GM19328 (cell line): ENCODE results near the gene DHCR24.

Source experiments
- ATAC-seq: cut with Tn5 transposase; IDR thresholded peaks from one replicate; pipeline ENCODE4 v1.9.1; 2021; ENCODE audit warnings: mild to moderate bottlenecking, moderate library complexity; ENCODE audit not compliant: unreplicated experiment

The DHCR24 gene

DNA sequence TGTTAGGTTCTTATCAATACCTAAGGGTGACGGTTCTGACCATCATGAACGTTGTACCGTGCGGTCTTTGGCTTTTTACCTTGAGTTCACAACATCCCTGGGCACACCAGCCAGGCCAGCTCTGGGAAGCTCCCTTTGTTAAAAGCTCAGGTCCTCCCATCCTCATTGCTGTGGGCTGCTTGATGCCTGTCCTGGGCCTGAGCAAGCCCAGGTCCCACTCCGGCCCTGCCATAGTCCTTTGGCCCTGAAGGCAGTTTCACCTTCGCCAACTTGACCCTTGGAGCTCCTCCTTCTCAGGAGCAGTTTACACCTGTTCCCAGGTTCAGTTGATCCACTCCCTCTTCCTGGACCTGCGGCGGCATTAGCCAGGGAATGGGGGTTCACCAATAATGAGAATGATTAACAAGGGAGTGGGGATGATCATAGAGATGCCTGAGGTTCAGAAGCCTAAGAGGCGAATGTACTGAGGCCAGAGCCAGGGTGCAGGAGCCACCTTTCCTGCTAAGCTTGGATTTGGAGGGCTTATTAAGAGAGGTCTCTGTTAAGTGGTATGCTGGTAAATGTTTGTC is 40.2 kb downstream of the DHCR24 start:
- no peak for ATAC-seq

DNA sequence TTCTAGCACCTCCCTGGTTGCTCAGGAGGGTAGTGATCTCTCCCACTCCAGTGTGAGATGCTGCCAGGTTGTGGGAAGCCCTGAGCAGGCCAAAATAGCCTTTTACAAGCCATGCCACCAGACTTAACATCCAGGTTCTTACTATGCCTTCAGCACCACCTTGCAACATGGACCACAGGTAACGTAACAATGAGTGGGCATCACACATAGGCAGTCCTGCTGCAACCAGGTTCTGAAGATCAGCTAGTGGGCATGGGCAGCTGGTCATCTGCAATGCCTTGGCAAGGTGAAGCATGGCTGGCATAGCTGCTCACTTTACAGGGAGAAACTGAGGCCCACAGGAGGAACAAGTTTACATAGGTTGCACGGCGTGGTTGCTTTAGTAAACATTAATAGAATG is 40.7 kb downstream of the DHCR24 start:
- no peak for ATAC-seq

GRCh38 chr1:54845772-54846171 is 41.2 kb downstream of the DHCR24 start:
- no peak for ATAC-seq

DNA sequence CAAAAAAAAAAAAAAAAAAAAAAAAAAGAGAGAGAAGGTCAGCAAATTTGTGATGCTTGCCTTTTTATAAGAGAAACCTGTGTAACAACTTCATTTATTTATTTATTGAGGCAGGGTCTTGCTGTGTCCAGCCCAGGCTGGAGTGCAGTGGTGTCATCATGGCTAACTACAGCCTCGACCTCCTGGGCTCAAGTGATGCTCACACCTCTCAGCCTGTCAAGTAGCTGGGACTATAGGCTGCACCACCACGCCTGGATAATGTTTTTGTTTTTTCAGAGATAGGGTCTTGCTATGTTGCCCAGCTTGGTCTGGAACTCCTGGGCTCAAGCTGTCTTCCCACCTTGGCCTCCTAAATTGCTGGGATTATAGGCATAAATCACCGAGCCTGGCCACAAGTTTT is 42.4 kb downstream of the DHCR24 start:
- no peak for ATAC-seq

DNA sequence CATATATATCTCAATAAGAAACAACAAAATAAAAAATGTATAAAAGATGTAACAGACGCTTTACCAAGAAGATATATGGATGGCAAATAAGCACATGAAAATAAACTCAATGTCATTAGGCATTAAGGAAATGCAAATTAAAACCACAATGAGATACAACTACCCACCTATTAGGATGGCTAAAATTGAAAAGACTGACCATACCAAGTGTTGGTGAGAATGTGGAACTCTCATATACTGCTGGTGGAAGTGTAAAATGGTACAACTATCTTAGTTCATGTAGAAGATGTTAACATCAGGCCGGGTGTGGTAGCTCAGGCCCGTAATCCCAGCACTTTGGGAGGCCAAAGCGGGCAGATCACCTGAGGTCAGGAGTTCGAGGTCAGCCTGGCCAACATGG is 43.5 kb downstream of the DHCR24 start:
- no peak for ATAC-seq

- no peak for ATAC-seq
Observed at GRCh38 chr1:54842963-54843362, 44.0 kb downstream of the DHCR24 start.

- ATAC-seq: no peak
Observed at GRCh38 chr1:54842206-54842915, 44.6 kb downstream of the DHCR24 start.

GRCh38 chr1:54839824-54840223 is 47.2 kb downstream of the DHCR24 start:
- no peak for ATAC-seq

- ATAC-seq: no peak
Observed at GRCh38 chr1:54838565-54839180, 48.3 kb downstream of the DHCR24 start.

- ATAC-seq: no peak
Observed at GRCh38 chr1:54837002-54837853, 49.8 kb downstream of the DHCR24 start.

GRCh38 chr1:54836594-54836993 is 50.4 kb downstream of the DHCR24 start:
- ATAC-seq: no peak

- ATAC-seq: no peak
Observed at GRCh38 chr1:54835970-54836369, 51.0 kb downstream of the DHCR24 start.

DNA sequence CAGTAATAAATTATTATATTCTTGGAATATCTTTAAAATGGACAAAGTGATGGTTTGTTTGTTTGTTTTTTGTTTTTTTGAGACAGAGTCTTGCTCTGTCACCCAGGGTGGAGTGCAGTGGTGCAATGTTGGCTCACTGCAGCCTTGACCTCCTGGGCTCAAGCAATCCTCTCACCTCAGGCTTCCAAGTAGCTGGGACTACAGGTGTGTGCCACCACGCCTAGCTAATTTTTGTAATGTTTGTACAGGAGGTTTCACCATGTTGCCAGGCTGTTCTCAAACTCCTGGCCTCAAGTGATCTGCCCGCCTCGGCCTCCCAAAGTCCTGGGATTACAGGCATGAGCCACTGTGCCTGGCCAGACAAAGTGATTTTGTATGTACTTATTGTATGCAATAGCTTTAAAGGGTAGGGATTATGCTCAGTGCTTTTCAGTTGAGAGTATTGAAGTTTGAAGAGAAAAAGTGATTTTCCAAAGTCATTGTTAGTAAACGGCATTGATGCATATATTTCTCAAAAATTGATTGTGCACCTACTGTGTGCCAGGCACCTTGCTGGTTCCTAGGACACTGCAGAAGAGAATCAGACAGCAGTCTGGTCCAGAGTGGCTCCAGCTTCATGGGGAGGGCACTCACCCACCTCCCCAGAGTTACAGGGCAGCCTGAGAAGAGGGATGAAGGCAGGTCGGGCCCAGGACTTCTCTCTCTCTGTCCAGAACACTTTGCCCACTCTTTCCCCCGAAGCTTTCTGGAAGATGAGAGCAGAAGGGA is 51.7 kb downstream of the DHCR24 start:
- no peak for ATAC-seq

DNA sequence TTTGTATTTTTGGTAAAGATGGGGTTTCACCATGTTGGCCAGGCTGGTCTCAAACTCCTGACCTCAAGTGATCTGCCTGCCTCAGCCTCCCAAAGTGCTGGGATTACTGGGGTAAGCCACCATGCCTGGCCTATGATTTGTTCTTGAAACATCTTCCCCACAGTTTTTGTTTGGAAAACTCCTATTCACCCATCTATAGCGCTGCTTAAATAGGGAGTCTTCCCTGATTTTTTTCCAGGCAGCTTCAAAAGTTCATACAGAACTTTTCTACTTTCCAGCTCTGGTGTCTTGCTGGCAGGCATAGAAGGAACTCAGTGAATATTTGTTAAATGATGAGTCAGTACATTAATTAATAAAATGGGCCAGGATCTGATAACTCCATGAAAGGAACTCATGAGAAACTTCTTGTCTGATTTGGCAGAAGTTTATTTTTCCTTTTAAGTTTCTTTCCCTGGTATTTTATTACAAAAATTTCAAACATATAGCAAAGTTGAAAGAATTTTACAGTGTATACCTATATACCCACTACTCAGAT is 52.9 kb downstream of the DHCR24 start:
- ATAC-seq: no peak

- no peak for ATAC-seq
Observed at GRCh38 chr1:54833121-54833520, 53.9 kb downstream of the DHCR24 start.

GRCh38 chr1:54826226-54826816 is 60.7 kb downstream of the DHCR24 start:
- ATAC-seq: no peak

- no peak for ATAC-seq
Observed at GRCh38 chr1:54825696-54826095, 61.3 kb downstream of the DHCR24 start.

DNA sequence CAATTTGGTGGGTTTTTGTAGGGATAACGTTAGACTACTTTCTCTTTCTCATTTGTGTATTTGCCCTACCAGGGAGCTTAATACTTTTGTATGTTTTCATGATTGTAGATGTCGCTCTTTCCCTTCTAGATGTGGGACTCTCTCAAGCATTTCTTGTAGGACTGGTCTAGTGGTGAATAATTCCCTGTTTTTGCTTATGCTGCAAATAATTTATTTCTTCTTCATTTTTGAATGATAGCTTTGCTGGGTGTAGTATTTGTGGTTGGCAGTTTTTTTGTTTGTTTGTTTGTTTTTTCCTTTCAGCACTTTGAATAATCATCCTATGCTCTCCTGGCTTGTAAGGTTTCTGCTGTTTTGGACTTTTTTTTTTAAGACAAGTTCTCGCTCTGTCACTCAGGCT is 63.3 kb downstream of the DHCR24 start:
- ATAC-seq: no peak

- no peak for ATAC-seq
Observed at GRCh38 chr1:54819733-54820132, 67.3 kb downstream of the DHCR24 start.

DNA sequence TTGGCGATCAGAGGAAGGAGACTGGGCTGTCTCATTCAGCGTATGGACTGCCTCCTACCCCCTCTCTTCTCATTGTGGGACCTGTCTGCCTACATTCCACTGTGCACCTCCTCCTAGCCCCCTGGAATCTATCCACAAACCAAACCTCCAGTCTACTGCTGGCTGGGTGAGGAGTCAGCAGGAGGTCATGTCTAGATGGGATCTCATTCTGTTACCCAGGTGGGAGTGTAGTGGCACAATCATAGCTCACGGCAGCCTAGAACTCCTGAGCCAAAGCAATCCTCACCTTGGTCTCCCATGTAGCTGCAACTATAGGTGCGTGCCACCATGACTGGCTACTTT is 67.8 kb downstream of the DHCR24 start:
- ATAC-seq: no peak
